PC-3 (cell line): Measurements from ENCODE around the gene CYFIP2. TPM values are rescaled to one million over a fixed set of nuclear protein-coding genes. Genes with fewer than 3 reads are reported as not detected.
A peak's percentile ranks its signal among the peaks of the same experiment; 100 is the strongest.
"Not testable (repeated sequence)": the region's sequence is repeated elsewhere in the genome, so short reads cannot be mapped to it uniquely, and the experiment has no call there.

ENCODE experiments used
- ATAC-seq: fragments of 200-7000 bp; cut with Tn5 transposase; 2 replicates; pipeline ENCODE4 v1.9.1; 2020; ENCODE audit warnings: mild to moderate bottlenecking, moderate library complexity
- BruUV-seq: library from RNA; stranded (reverse); fragments of 400-500 nt; replicated peaks from 2 replicates; lab custom pipeline; 2021; lab: Mats Ljungman, UMichigan
- CTCF ChIA-PET: fragments of 300-600 bp; sonication (Branson Sonifier 250); formaldehyde crosslinking; loops from one replicate; lab custom pipeline; 2022; ENCODE audit warnings: antibody characterized with exemption; lab: Charles Lee
- POLR2A ChIA-PET: fragments of 300-600 bp; sonication (Branson Sonifier 250); formaldehyde crosslinking; loops from one replicate; lab custom pipeline; 2022; ENCODE audit warnings: antibody characterized with exemption; ENCODE audit not compliant: unreplicated experiment; lab: Charles Lee
- DNase-seq: peaks from one replicate; pipeline ENCODE4 v3.0.0-alpha.2; 2015
- H2AFZ ChIP-seq: fragments of 300-600 bp; sonication (generic); 2 replicates; pipeline ENCODE4 v1.6.0; 2016; ENCODE audit warnings: antibody characterized with exemption, low read length
- H3F3A ChIP-seq: fragments of 300-600 bp; sonication (generic); one replicate; pipeline ENCODE4 v1.6.0; 2017; ENCODE audit warnings: antibody characterized with exemption, low read length, control low read depth, mild to moderate bottlenecking; ENCODE audit not compliant: unreplicated experiment
- H3K27ac ChIP-seq: fragments of 300-600 bp; sonication (generic); 2 replicates; pipeline ENCODE4 v1.5.1; 2016; ENCODE audit warnings: mild to moderate bottlenecking, low read length
- H3K27me3 ChIP-seq: fragments of 300-600 bp; sonication (generic); 2 replicates; pipeline ENCODE4 v1.6.1; 2016; ENCODE audit warnings: low read length, mixed read lengths
- H3K36me3 ChIP-seq: fragments of 300-600 bp; sonication (generic); 2 replicates; pipeline ENCODE4 v1.6.1; 2016; ENCODE audit warnings: low read depth, mixed run types, low read length, mixed read lengths
- H3K4me1 ChIP-seq: fragments of 300-600 bp; sonication (generic); 2 replicates; pipeline ENCODE4 v1.5.1; 2016; ENCODE audit warnings: low read length; ENCODE audit not compliant: insufficient read depth
- H3K4me2 ChIP-seq: fragments of 300-600 bp; sonication (generic); 2 replicates; pipeline ENCODE4 v1.6.0; 2016; ENCODE audit warnings: low read length
- H3K4me3 ChIP-seq: fragments of 300-600 bp; sonication (generic); 2 replicates; pipeline ENCODE4 v1.5.1; 2016; ENCODE audit warnings: mild to moderate bottlenecking, low read length, mixed read lengths
- H3K79me2 ChIP-seq: fragments of 300-600 bp; sonication (generic); 2 replicates; pipeline ENCODE4 v1.6.1; 2017; ENCODE audit warnings: low read length, mixed read lengths
- H3K9ac ChIP-seq: fragments of 300-600 bp; sonication (generic); 2 replicates; pipeline ENCODE4 v1.6.0; 2016; ENCODE audit warnings: mild to moderate bottlenecking, low read length
- H3K9me2 ChIP-seq: fragments of 300-600 bp; sonication (generic); replicated peaks from 2 replicates; pipeline ENCODE4 v1.6.1; 2016; ENCODE audit warnings: mixed run types, low read length, mixed read lengths
- H3K9me3 ChIP-seq: fragments of 300-600 bp; sonication (generic); 2 replicates; pipeline ENCODE4 v1.6.1; 2016; ENCODE audit warnings: low read length, mixed read lengths
- H4K20me1 ChIP-seq: fragments of 300-600 bp; sonication (generic); 2 replicates; pipeline ENCODE4 v1.6.1; 2016; ENCODE audit warnings: low read length, mixed read lengths
- CTCF ChIP-seq: fragments of 300-600 bp; sonication (generic); conservative IDR thresholded peaks from 2 replicates; pipeline ENCODE4 v1.5.1; 2017; ENCODE audit warnings: antibody characterized with exemption, low read depth, mild to moderate bottlenecking, low read length
- EZH2 ChIP-seq: fragments of 300-600 bp; sonication (generic); IDR thresholded peaks from one replicate; pipeline ENCODE4 v1.6.1; 2017; ENCODE audit warnings: antibody characterized with exemption, mild to moderate bottlenecking, low read length; ENCODE audit not compliant: unreplicated experiment
- EZH2phosphoT487 ChIP-seq: fragments of 300-600 bp; sonication (generic); IDR thresholded peaks from 2 replicates; pipeline ENCODE4 v1.6.1; 2018; ENCODE audit warnings: mild to moderate bottlenecking, antibody characterized with exemption, low read length, borderline replicate concordance
- intact Hi-C: fragments of 100-400 bp; cut with micrococcal nuclease; formaldehyde crosslinking; loops from 2 replicates; pipeline ENCODE4 v1.9.0; 2023
- total RNA-seq: library from RNA; depleted of rRNA; stranded (reverse); fragments of >200 nt; gene quantifications from 2 replicates; pipeline ENCODE4 v1.2.3, GENCODE V29; 2014

The CYFIP2 gene
- total RNA-seq, 1 experiment from 2014 or later = 36.0 TPM

- H2AFZ ChIP-seq, H3K79me2 ChIP-seq, H3K4me1 ChIP-seq, ATAC-seq, CTCF ChIA-PET, POLR2A ChIA-PET, DNase-seq, H3K9me2 ChIP-seq, H3K9me3 ChIP-seq, BruUV-seq, H3K4me3 ChIP-seq, H3K36me3 ChIP-seq, H3K27ac ChIP-seq, H4K20me1 ChIP-seq, H3F3A ChIP-seq, H3K4me2 ChIP-seq, H3K27me3 ChIP-seq, H3K9ac ChIP-seq: not testable (repeated sequence)
- intact Hi-C loops = loop anchor here (2.0 kb wide), 1 partner anchor 63 kb away; no protein-coding TSS in a partner anchor
Measured at GRCh38 chr5:157429920-157430319, 164.0 kb downstream of the CYFIP2 start.

GRCh38 chr5:157431544-157432200 is 165.7 kb downstream of the CYFIP2 start:
- CTCF ChIA-PET = interaction anchor here (0.5 to 2.7 kb wide), 9 partner anchors 38 to 748 kb away, joined by 3 to 15 read pairs (median 4); partner anchors contain the start of gene THG1L
- peak; percentile 90 for DNase-seq
- POLR2A ChIA-PET = interaction anchor here (0.5 kb wide), 1 partner anchor 38 kb away, joined by 3 read pairs; no protein-coding TSS in a partner anchor

GRCh38 chr5:157434096-157434495 is 168.2 kb downstream of the CYFIP2 start:
- H3K79me2 ChIP-seq = no peaks in the 10 kb centered on the region
- no peaks in the 10 kb centered on the region for H3K27me3 ChIP-seq
- H4K20me1 ChIP-seq = no peaks in the 10 kb centered on the region
- H3K4me3 ChIP-seq = no peak overlapping the region
- H3F3A ChIP-seq = no peaks in the 10 kb centered on the region
- no peak overlapping the region for H3K27ac ChIP-seq
- POLR2A ChIA-PET = no interaction called here
- ATAC-seq (no peak), DNase-seq (no peak)
- no peaks in the 10 kb centered on the region for H3K9me2 ChIP-seq
- H2AFZ ChIP-seq = no peak overlapping the region
- CTCF ChIA-PET = interaction anchor here (0.6 kb wide), 1 partner anchor 417 kb away, joined by 3 read pairs; no protein-coding TSS in a partner anchor
- no peaks in the 10 kb centered on the region for H3K9me3 ChIP-seq
- H3K9ac ChIP-seq = no peak overlapping the region
- TF ChIP-seq CTCF = no peak
- intact Hi-C loops = no loop called here
- no peak overlapping the region for H3K4me2 ChIP-seq
- BruUV-seq = no TSS peak
- H3K4me1 ChIP-seq = peaks cover 8% of the 10 kb centered on the region
- no peaks in the 10 kb centered on the region for H3K36me3 ChIP-seq

More at GRCh38 chr5:157431544-157432200, 165.7 kb downstream of the CYFIP2 start:
- peak; percentile 96 for ATAC-seq
- Histone ChIP-seq H3K36me3 (no peaks in the 10 kb centered on the region), H2AFZ (peak overlapping the region; percentile 14), H3K4me1 (peaks cover 8% of the 10 kb centered on the region), H4K20me1 (no peaks in the 10 kb centered on the region), H3K4me3 (no peak overlapping the region), H3K27ac (no peak overlapping the region; the same call in 1 of the 2 replicates), H3K9ac (no peak overlapping the region), H3K4me2 (no peak overlapping the region), H3K9me3 (no peaks in the 10 kb centered on the region), H3K79me2 (no peaks in the 10 kb centered on the region), H3F3A (no peaks in the 10 kb centered on the region), H3K27me3 (no peaks in the 10 kb centered on the region), H3K9me2 (no peaks in the 10 kb centered on the region)
- TF ChIP-seq EZH2phosphoT487 = no peak
- TF ChIP-seq CTCF = peak; percentile 88
- no peak for TF ChIP-seq EZH2
- BruUV-seq = no TSS peak
- intact Hi-C loops = loop anchor here (1.0 to 2.0 kb wide), 9 partner anchors 39 to 312 kb away; partner anchors contain the start of gene LSM11
